PC-9 (cell line): ENCODE measurements around the gene GRAP. TPM values are rescaled to one million over a fixed set of nuclear protein-coding genes. Genes with fewer than 3 reads are reported as not detected.
A peak's percentile ranks its signal among the peaks of the same experiment; 100 is the strongest.

ENCODE experiments used
- BruUV-seq: library from RNA; stranded (reverse); fragments of 400-500 nt; replicated peaks from 2 replicates; lab custom pipeline; 2021; lab: Mats Ljungman, UMichigan
- CTCF ChIA-PET: fragments of 300-600 bp; sonication (Branson Sonifier 250); formaldehyde crosslinking; loops from one replicate; lab custom pipeline; 2022; ENCODE audit warnings: antibody characterized with exemption; lab: Charles Lee
- POLR2A ChIA-PET: fragments of 300-600 bp; sonication (Branson Sonifier 250); formaldehyde crosslinking; loops from one replicate; lab custom pipeline; 2022; ENCODE audit warnings: antibody characterized with exemption; ENCODE audit not compliant: unreplicated experiment; lab: Charles Lee
- DNase-seq, 2 experiments: peaks; one replicate each; pipeline versions ENCODE4 v3.0.0 to v3.0.0-alpha.2; 2015 to 2022; ENCODE audit warnings: mixed read lengths in 1 of 2
- H2AFZ ChIP-seq: fragments of 200-600 bp; sonication (generic); 2 replicates; pipeline ENCODE4 v1.8.1; 2017; ENCODE audit warnings: antibody characterized with exemption
- H3F3A ChIP-seq: fragments of 200-600 bp; sonication (generic); 2 replicates; pipeline ENCODE4 v1.8.1; 2017; ENCODE audit warnings: antibody characterized with exemption, mild to moderate bottlenecking, low read depth; ENCODE audit not compliant: insufficient read depth
- H3K27ac ChIP-seq: fragments of 200-600 bp; sonication (generic); 2 replicates; pipeline ENCODE4 v1.6.1; 2016; ENCODE audit warnings: mixed run types
- H3K27me3 ChIP-seq: fragments of 200-600 bp; sonication (generic); 2 replicates; pipeline ENCODE4 v1.6.1; 2016; ENCODE audit warnings: low read depth, mixed run types; ENCODE audit not compliant: insufficient read depth
- H3K36me3 ChIP-seq: fragments of 200-600 bp; sonication (generic); 2 replicates; pipeline ENCODE4 v1.6.1; 2016; ENCODE audit warnings: low read depth, mixed run types
- H3K4me1 ChIP-seq: fragments of 200-600 bp; sonication (generic); replicated peaks from 2 replicates; pipeline ENCODE4 v1.6.1; 2016; ENCODE audit warnings: mixed run types; ENCODE audit not compliant: insufficient read depth
- H3K4me2 ChIP-seq: fragments of 200-600 bp; sonication (generic); 2 replicates; pipeline ENCODE4 v1.6.1; 2017; ENCODE audit warnings: mixed run types
- H3K4me3 ChIP-seq: fragments of 200-600 bp; sonication (generic); 2 replicates; pipeline ENCODE4 v1.6.1; 2016; ENCODE audit warnings: mixed run types
- H3K79me2 ChIP-seq: fragments of 200-600 bp; sonication (generic); 2 replicates; pipeline ENCODE4 v1.6.1; 2017; ENCODE audit warnings: low read depth, mixed run types
- H3K9me2 ChIP-seq: fragments of 200-600 bp; sonication (generic); 2 replicates; pipeline ENCODE4 v1.8.1; 2017; ENCODE audit warnings: mild to moderate bottlenecking; ENCODE audit not compliant: insufficient read depth
- H3K9me3 ChIP-seq: fragments of 200-600 bp; sonication (generic); 2 replicates; pipeline ENCODE4 v1.8.1; 2016; ENCODE audit warnings: low read depth; ENCODE audit not compliant: insufficient read depth
- H4K20me1 ChIP-seq: fragments of 200-600 bp; sonication (generic); 2 replicates; pipeline ENCODE4 v1.8.1; 2017; ENCODE audit not compliant: insufficient read depth
- CTCF ChIP-seq: fragments of 200-600 bp; sonication (generic); conservative IDR thresholded peaks from 2 replicates; pipeline ENCODE4 v1.6.1; 2017; ENCODE audit warnings: mixed run types, antibody characterized with exemption, mild to moderate bottlenecking, moderate library complexity
- EZH2 ChIP-seq: fragments of 200-600 bp; sonication (generic); IDR thresholded peaks from 2 replicates; pipeline ENCODE4 v1.8.0; 2017; ENCODE audit warnings: antibody characterized with exemption, low read depth
- intact Hi-C: fragments of 100-400 bp; cut with micrococcal nuclease; formaldehyde crosslinking; loops from one replicate; pipeline ENCODE4 v1.10.0; 2022; ENCODE audit not compliant: unreplicated experiment
- total RNA-seq: library from RNA; stranded (reverse); gene quantifications from 2 replicates; pipeline ENCODE4 v1.2.3, GENCODE V29; 2021

GRAP gene
- total RNA-seq, 1 experiment from 2014 or later: 0.48 TPM

DNA sequence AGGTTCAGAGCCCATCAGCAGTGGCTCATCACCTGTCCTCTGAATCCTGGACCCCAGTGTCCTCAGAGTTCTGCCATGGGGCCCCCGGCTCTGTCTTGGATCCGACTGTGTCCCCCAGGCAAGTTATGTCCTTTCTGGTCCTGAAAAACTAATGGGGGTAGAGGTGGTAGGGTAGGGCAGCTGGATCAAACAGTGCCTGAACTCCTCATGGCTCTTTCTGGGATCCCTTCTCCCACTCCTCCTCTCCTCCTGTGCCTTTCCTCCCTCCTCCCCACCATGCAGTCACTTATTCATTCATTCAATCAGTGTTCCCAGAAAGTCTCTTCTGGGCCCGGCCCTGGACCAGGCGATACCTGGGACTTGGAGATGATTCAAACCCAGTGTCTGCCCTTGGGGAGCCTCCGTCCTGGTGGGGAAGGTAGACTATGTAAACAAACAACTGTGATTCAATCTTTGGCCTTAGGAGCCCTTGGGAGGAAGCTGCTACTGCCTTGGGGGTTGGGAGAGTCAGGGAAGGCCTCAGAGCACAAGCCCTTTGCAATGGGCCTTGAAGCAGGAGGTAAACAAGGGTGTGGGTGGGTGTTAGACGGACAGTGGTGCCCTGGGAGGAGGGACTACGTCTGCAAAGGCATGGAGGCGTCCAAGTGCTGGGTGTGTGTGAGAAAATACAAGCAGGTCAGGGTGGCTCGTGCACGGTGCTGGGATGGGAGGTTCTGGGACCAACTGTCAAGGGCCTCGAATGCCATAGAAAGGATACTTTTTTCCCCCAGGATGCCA lies 35.8 kb downstream of the GRAP start:
- Histone ChIP-seq H3K79me2 (no peaks in the 10 kb centered on the region), H3K4me1 (peaks cover 15% of the 10 kb centered on the region), H3F3A (peaks cover 21% of the 10 kb centered on the region; the same call in 1 of the 2 replicates), H3K4me3 (no peak overlapping the region), H3K27me3 (no peaks in the 10 kb centered on the region), H3K9me3 (no peaks in the 10 kb centered on the region), H3K36me3 (no peaks in the 10 kb centered on the region), H3K27ac (no peak overlapping the region), H2AFZ (no peak overlapping the region), H3K9me2 (no peaks in the 10 kb centered on the region), H3K4me2 (peak overlapping the region; percentile 37), H4K20me1 (no peaks in the 10 kb centered on the region)
- no TSS peak for BruUV-seq
- intact Hi-C loops: no loop called here
- ChIA-PET POLR2A (no interaction called here), CTCF (interaction anchor here (0.6 kb wide), 1 partner anchor 9 kb away, joined by 6 read pairs; no protein-coding TSS in a partner anchor)
- peak; percentile 42 to 59 for DNase-seq
- TF ChIP-seq EZH2: no peak

DNA sequence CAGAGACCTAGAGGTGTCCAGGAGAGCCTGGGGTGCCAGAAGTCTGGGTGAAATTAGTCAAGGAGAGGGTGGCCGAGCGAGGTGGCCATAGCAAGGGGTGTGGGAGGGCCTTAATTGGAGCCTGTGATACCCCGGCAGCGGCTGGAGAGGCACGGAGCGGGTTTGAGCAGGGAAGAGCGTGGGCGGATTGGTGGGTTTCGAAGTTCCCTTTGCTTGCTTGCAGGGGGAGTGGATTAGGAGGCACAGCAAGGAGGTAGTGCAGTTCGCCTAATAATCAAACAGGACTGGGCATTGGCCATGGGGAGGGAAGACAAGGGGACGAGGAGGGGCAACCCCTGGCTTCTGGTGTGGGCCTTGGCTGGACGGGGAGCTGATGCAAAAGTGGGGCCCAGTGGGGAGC lies 36.8 kb downstream of the GRAP start:
- no peaks in the 10 kb centered on the region for H3K27me3 ChIP-seq
- H3F3A ChIP-seq: peaks cover 26% of the 10 kb centered on the region; the same call in 1 of the 2 replicates
- no peaks in the 10 kb centered on the region for H3K79me2 ChIP-seq
- intact Hi-C loops: no loop called here
- H3K4me2 ChIP-seq: no peak overlapping the region
- no peaks in the 10 kb centered on the region for H3K9me3 ChIP-seq
- no TSS peak for BruUV-seq
- ChIA-PET CTCF (no interaction called here), POLR2A (no interaction called here)
- H3K27ac ChIP-seq: no peak overlapping the region
- peaks cover 19% of the 10 kb centered on the region for H3K4me1 ChIP-seq
- TF ChIP-seq CTCF (no peak), EZH2 (no peak)
- no peaks in the 10 kb centered on the region for H3K9me2 ChIP-seq
- no peaks in the 10 kb centered on the region for H3K36me3 ChIP-seq
- no peak for DNase-seq
- no peaks in the 10 kb centered on the region for H4K20me1 ChIP-seq
- H3K4me3 ChIP-seq: no peak overlapping the region
- no peak overlapping the region for H2AFZ ChIP-seq

DNA sequence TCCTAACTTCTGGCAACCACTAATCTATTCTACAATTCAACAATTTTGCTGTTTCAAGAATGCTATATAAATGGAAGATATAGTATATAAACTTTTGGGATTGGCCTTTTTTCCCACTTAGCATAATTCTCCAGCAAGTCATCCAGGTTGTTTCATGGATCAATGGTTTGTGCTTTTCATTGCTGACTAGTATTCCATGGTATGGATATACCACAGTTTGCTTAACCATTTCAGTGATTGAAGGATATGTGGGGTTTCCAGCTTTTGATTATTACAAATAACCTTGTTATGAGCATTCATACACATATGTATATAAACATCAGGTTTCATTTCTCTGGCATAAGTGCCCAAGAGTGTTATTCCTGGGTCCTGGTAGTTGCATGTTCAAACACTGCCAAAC lies 40.1 kb downstream of the GRAP start:
- Histone ChIP-seq H3K79me2 (peaks cover 22% of the 10 kb centered on the region), H3K9me3 (no peaks in the 10 kb centered on the region), H3K9me2 (no peaks in the 10 kb centered on the region), H3K4me2 (no peak overlapping the region), H4K20me1 (peaks cover 22% of the 10 kb centered on the region), H3K27ac (no peak overlapping the region), H3K4me1 (peaks cover 39% of the 10 kb centered on the region), H3K27me3 (no peaks in the 10 kb centered on the region), H2AFZ (no peak overlapping the region), H3K4me3 (no peak overlapping the region), H3K36me3 (0 out of 2 replicates have a peak, but pooled peaks cover 6% of the 10 kb centered on the region), H3F3A (peaks cover 26% of the 10 kb centered on the region; the same call in 1 of the 2 replicates)
- intact Hi-C loops: no loop called here
- TF ChIP-seq EZH2 (no peak), CTCF (no peak)
- ChIA-PET POLR2A (no interaction called here), CTCF (no interaction called here)
- no TSS peak for BruUV-seq
- DNase-seq: no peak
